Measurements from ENCODE around the gene ANAPC5.

- TF ChIP-seq SUZ12 (IDR thresholded peaks at IDR 0.05; ENCODE audit: extremely low read depth, insufficient read depth, insufficient read length) (no peak), ZNF274 (IDR thresholded peaks at IDR 0.05; ENCODE audit: low read depth, low read length) (no peak), YY1 (IDR thresholded peaks at IDR 0.05; ENCODE audit: insufficient read depth, insufficient read length) (no peak)
These were observed 54.7 kb downstream of the ANAPC5 start for GRCh38 chr12:121297435-121297991.

Measured in NT2/D1 (cell line).